Measurements from ENCODE around the gene DOCK9.

- TF ChIP-seq CTCF (IDR thresholded peaks at IDR 0.05; ENCODE audit: insufficient read depth, low read depth, low read length) (no peak), EZH2 (IDR thresholded peaks at IDR 0.05; ENCODE audit: insufficient read depth, low read length) (no peak)
Measured at GRCh38 chr13:98917116-98917515, 60.7 kb downstream of the DOCK9 start.
